Neural cell (in vitro differentiated cells): Measurements from ENCODE around the gene NFX1. TPM values are rescaled to one million over a fixed set of nuclear protein-coding genes. Genes with fewer than 3 reads are reported as not detected.

ENCODE experiments used
- H2AFZ ChIP-seq: fragments of 200-600, 300-800 bp; sonication (generic), shearing (Covaris generic); 2 replicates; pipeline ENCODE4 v1.6.0; 2014; ENCODE audit warnings: low read depth, mild to moderate bottlenecking, antibody characterized with exemption, low read length, moderate library complexity
- H3F3A ChIP-seq: fragments of 200-600 bp; shearing (Covaris generic); 2 replicates; pipeline ENCODE4 v1.6.1; 2016; ENCODE audit warnings: mild to moderate bottlenecking, moderate library complexity, mixed read lengths, antibody characterized with exemption, low read length; ENCODE audit not compliant: insufficient read depth, poor library complexity, severe bottlenecking
- H3K27ac ChIP-seq: fragments of 200-600, 300-800 bp; sonication (generic), shearing (Covaris generic); 2 replicates; pipeline ENCODE4 v1.5.1; 2014; ENCODE audit warnings: mild to moderate bottlenecking, low read length, moderate library complexity
- H3K27me3 ChIP-seq: fragments of 300-800, 200-600 bp; sonication (generic), shearing (Covaris generic); 2 replicates; pipeline ENCODE4 v1.6.0; 2014; ENCODE audit warnings: mild to moderate bottlenecking, low read depth, low read length, moderate library complexity; ENCODE audit not compliant: insufficient read depth
- H3K36me3 ChIP-seq: fragments of 300-800, 200-600 bp; sonication (generic), shearing (Covaris generic); 2 replicates; pipeline ENCODE4 v1.5.1; 2014; ENCODE audit warnings: mild to moderate bottlenecking, antibody characterized with exemption, low read length, moderate library complexity; ENCODE audit not compliant: insufficient read depth
- H3K4me2 ChIP-seq: fragments of 300-800, 200-600 bp; sonication (generic), shearing (Covaris generic); 2 replicates; pipeline ENCODE4 v1.6.0; 2014; ENCODE audit warnings: mild to moderate bottlenecking, low read length
- H3K4me3 ChIP-seq: fragments of 300-800, 200-600 bp; sonication (generic), shearing (Covaris generic); 2 replicates; pipeline ENCODE4 v1.5.1; 2014; ENCODE audit warnings: mild to moderate bottlenecking, low read length, moderate library complexity
- H3K79me2 ChIP-seq: fragments of 200-600 bp; shearing (Covaris generic); replicated peaks from 2 replicates; pipeline ENCODE4 v1.6.0; 2014; ENCODE audit warnings: mild to moderate bottlenecking, low read length, moderate library complexity; ENCODE audit not compliant: insufficient read depth
- H3K9ac ChIP-seq: fragments of 300-800, 200-600 bp; sonication (generic), shearing (Covaris generic); 2 replicates; pipeline ENCODE4 v1.6.1; 2016; ENCODE audit warnings: mild to moderate bottlenecking, low read length, mixed read lengths
- H3K9me2 ChIP-seq: fragments of 200-600 bp; shearing (Covaris generic); 2 replicates; pipeline ENCODE4 v1.6.1; 2016; ENCODE audit warnings: mild to moderate bottlenecking, low read length, mixed read lengths; ENCODE audit not compliant: insufficient read depth
- H3K9me3 ChIP-seq: fragments of 200-600, 300-800 bp; sonication (generic), shearing (Covaris generic); 2 replicates; pipeline ENCODE4 v1.6.1; 2016; ENCODE audit warnings: mild to moderate bottlenecking, mixed run types, low read length, moderate library complexity, mixed read lengths
- H4K20me1 ChIP-seq: fragments of 200-600 bp; shearing (Covaris generic); 2 replicates; pipeline ENCODE4 v1.6.1; 2016; ENCODE audit warnings: mild to moderate bottlenecking, mixed run types; ENCODE audit not compliant: insufficient read depth
- EP300 ChIP-seq: fragments of 450-650 bp; conservative IDR thresholded peaks from 2 replicates; pipeline ENCODE4 v1.6.1; 2014; ENCODE audit warnings: antibody characterized with exemption, mild to moderate bottlenecking, moderate library complexity; ENCODE audit not compliant: poor library complexity, severe bottlenecking
- EZH2 ChIP-seq: fragments of 200-600, 300-800 bp; shearing (Covaris generic), sonication (generic); IDR thresholded peaks from 2 replicates; pipeline ENCODE4 v1.6.1; 2014; ENCODE audit warnings: antibody characterized with exemption, low read length, borderline replicate concordance, mild to moderate bottlenecking; ENCODE audit not compliant: insufficient read depth, poor library complexity, severe bottlenecking
- MXI1 ChIP-seq: fragments of 450-650 bp; conservative IDR thresholded peaks from 2 replicates; pipeline ENCODE4 v1.6.1; 2014; ENCODE audit warnings: antibody characterized with exemption, mild to moderate bottlenecking; ENCODE audit not compliant: poor library complexity, severe bottlenecking
- POLR2AphosphoS5 ChIP-seq: IDR thresholded peaks from 2 replicates; pipeline ENCODE4 v1.6.1; 2012
- RAD21 ChIP-seq: fragments of 450-650 bp; conservative IDR thresholded peaks from 2 replicates; pipeline ENCODE4 v1.6.1; 2014; ENCODE audit warnings: antibody characterized with exemption, mild to moderate bottlenecking, moderate library complexity
- SMC3 ChIP-seq: fragments of 450-650 bp; conservative IDR thresholded peaks from 2 replicates; pipeline ENCODE4 v1.6.1; 2014; ENCODE audit warnings: antibody characterized with exemption, mild to moderate bottlenecking, moderate library complexity; ENCODE audit not compliant: poor library complexity
- TAF1 ChIP-seq: IDR thresholded peaks from 2 replicates; pipeline ENCODE4 v1.6.1; 2012; ENCODE audit warnings: low read depth
- polyA plus RNA-seq: library from polyadenylated mRNA; depleted of rRNA; stranded (reverse); fragments of >200 nt; gene quantifications from 2 replicates; pipeline ENCODE4 v1.2.3, GENCODE V29; 2014
- TF ChIP-seq, protein P1 (sequence below): fragments of 450-650 bp; IDR thresholded peaks from 2 replicates; pipeline ENCODE4 v1.5.1; 2014; ENCODE audit warnings: antibody characterized with exemption, mild to moderate bottlenecking, moderate library complexity; ENCODE audit not compliant: poor library complexity, severe bottlenecking
- TF ChIP-seq, protein P2 (sequence below): IDR thresholded peaks from 2 replicates; pipeline ENCODE4 v1.6.1; 2012; ENCODE audit warnings: borderline replicate concordance

NFX1 gene
- polyA plus RNA-seq, 1 donor from 2014 or later = 14.7 TPM

DNA sequence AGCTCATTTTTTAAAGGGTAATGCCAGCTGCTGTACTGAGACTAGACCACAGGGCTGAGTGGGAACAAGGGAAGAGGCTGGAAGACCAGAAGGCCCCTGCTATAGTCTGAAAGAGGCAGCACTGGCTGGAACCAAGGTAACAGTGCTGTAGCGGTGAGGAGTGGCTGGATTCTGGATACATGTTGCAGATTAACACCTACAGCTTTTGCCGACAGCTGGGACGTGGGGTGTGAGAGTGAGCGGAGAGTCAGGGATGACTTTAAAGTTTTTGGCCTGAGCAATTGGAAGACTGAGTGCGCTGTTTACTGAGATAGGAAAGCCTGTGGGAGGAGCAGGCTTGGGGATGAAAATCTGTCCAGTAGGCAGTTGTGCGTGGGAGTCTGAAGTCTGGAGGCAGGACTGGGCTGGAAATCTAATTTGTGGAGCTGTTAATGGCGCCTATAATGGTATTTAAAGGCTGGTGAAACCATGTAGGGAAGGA, 85.6 kb downstream of the NFX1 start:
- H3K9ac ChIP-seq = no peak overlapping the region
- TF ChIP-seq, protein P1, sequence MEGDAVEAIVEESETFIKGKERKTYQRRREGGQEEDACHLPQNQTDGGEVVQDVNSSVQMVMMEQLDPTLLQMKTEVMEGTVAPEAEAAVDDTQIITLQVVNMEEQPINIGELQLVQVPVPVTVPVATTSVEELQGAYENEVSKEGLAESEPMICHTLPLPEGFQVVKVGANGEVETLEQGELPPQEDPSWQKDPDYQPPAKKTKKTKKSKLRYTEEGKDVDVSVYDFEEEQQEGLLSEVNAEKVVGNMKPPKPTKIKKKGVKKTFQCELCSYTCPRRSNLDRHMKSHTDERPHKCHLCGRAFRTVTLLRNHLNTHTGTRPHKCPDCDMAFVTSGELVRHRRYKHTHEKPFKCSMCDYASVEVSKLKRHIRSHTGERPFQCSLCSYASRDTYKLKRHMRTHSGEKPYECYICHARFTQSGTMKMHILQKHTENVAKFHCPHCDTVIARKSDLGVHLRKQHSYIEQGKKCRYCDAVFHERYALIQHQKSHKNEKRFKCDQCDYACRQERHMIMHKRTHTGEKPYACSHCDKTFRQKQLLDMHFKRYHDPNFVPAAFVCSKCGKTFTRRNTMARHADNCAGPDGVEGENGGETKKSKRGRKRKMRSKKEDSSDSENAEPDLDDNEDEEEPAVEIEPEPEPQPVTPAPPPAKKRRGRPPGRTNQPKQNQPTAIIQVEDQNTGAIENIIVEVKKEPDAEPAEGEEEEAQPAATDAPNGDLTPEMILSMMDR = no peak
- no peak for TF ChIP-seq MXI1
- no peak for TF ChIP-seq EZH2
- no peak for TF ChIP-seq RAD21
- TF ChIP-seq SMC3 = no peak
- no peak for TF ChIP-seq POLR2AphosphoS5
- no peak for TF ChIP-seq TAF1
- H3K27me3 ChIP-seq = no peaks in the 10 kb centered on the region
- no peak overlapping the region for H3K27ac ChIP-seq
- no peaks in the 10 kb centered on the region for H4K20me1 ChIP-seq
- peaks cover 4% of the 10 kb centered on the region for H3K36me3 ChIP-seq
- no peaks in the 10 kb centered on the region for H3K9me2 ChIP-seq
- H3F3A ChIP-seq = no peaks in the 10 kb centered on the region
- no peaks in the 10 kb centered on the region for H3K9me3 ChIP-seq
- H3K4me3 ChIP-seq = no peak overlapping the region
- H3K4me2 ChIP-seq = no peak overlapping the region
- no peak overlapping the region for H2AFZ ChIP-seq
- H3K79me2 ChIP-seq = no peaks in the 10 kb centered on the region

DNA sequence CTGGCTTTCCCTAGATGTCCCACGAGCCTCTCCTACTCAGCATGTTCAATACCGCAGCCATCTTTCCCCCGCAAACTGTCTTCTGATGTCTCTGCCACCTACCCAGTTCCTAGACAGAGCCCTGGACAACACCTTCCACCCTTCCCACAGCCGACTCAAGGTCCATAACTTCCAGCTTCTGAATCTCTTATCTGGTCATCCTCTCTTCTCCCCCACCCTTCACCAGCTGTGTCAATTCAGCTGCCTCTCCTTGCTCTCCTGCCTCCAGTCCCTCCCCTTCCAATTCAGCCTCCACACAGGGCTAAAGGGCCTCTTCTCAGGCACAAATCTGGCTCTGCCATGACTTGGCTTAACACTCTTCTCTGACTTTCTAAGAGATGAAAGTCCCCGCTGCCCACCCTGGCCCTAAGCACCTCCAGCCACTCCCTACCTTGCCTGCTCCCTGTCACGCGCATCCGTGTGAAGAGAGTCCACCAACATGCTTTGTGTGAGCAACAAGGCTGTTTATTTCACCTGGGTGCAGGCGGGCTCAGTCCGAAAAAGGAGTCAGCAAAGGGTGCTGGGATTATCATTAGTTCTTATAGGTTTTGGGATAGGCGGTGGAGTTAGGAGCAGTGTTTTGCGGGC, 86.9 kb downstream of the NFX1 start:
- H3K27me3 ChIP-seq = no peaks in the 10 kb centered on the region
- no peak overlapping the region for H3K4me2 ChIP-seq
- H3K9me3 ChIP-seq = no peaks in the 10 kb centered on the region
- H3F3A ChIP-seq = no peaks in the 10 kb centered on the region
- H3K79me2 ChIP-seq = no peaks in the 10 kb centered on the region
- no peak overlapping the region for H3K4me3 ChIP-seq
- H3K27ac ChIP-seq = no peak overlapping the region
- no peaks in the 10 kb centered on the region for H4K20me1 ChIP-seq
- H2AFZ ChIP-seq = no peak overlapping the region
- TF ChIP-seq POLR2AphosphoS5 (no peak), TAF1 (no peak), EZH2 (no peak), MXI1 (no peak), SMC3 (no peak), EP300 (no peak), RAD21 (no peak)
- TF ChIP-seq, protein P2, sequence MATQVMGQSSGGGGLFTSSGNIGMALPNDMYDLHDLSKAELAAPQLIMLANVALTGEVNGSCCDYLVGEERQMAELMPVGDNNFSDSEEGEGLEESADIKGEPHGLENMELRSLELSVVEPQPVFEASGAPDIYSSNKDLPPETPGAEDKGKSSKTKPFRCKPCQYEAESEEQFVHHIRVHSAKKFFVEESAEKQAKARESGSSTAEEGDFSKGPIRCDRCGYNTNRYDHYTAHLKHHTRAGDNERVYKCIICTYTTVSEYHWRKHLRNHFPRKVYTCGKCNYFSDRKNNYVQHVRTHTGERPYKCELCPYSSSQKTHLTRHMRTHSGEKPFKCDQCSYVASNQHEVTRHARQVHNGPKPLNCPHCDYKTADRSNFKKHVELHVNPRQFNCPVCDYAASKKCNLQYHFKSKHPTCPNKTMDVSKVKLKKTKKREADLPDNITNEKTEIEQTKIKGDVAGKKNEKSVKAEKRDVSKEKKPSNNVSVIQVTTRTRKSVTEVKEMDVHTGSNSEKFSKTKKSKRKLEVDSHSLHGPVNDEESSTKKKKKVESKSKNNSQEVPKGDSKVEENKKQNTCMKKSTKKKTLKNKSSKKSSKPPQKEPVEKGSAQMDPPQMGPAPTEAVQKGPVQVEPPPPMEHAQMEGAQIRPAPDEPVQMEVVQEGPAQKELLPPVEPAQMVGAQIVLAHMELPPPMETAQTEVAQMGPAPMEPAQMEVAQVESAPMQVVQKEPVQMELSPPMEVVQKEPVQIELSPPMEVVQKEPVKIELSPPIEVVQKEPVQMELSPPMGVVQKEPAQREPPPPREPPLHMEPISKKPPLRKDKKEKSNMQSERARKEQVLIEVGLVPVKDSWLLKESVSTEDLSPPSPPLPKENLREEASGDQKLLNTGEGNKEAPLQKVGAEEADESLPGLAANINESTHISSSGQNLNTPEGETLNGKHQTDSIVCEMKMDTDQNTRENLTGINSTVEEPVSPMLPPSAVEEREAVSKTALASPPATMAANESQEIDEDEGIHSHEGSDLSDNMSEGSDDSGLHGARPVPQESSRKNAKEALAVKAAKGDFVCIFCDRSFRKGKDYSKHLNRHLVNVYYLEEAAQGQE = no peak
- TF ChIP-seq, protein P1 = no peak
- no peaks in the 10 kb centered on the region for H3K9me2 ChIP-seq
- H3K9ac ChIP-seq = no peak overlapping the region
- no peaks in the 10 kb centered on the region for H3K36me3 ChIP-seq
